ENCODE results near the gene WBP2. TPM values are rescaled to one million over a fixed set of nuclear protein-coding genes. Genes with fewer than 3 reads are reported as not detected.
"Not testable (repeated sequence)": the region's sequence is repeated elsewhere in the genome, so short reads cannot be mapped to it uniquely, and the experiment has no call there.

The WBP2 gene
- total RNA-seq, 4 donors from 2014 or later: 24.9 to 44.2 (median 36.9) TPM

DNA sequence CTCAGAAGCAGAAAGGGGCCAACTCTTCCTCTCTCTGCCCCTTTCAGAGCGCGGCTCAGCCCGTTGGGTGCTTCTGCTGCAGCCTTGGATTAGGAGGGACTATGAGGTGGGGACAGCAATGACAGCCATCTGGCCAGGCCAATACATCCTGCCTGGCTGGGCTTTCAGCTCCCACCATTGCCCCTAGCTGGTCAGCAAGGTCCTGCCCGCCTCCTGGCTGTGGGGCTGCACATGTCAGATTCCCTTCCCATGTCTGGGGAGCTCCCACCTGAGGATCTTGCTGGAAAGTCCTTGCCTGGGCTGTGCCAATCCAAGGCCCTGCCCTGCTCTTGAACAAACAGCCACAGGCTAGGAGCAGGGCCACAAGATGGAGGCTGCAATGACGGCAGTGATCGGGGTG is 33.3 kb upstream of the WBP2 start:
- no peak for DNase-seq
- peaks cover 13 to 56% (median 21%) of the 10 kb centered on the region in 3 donors for H3K36me3 ChIP-seq

DNA sequence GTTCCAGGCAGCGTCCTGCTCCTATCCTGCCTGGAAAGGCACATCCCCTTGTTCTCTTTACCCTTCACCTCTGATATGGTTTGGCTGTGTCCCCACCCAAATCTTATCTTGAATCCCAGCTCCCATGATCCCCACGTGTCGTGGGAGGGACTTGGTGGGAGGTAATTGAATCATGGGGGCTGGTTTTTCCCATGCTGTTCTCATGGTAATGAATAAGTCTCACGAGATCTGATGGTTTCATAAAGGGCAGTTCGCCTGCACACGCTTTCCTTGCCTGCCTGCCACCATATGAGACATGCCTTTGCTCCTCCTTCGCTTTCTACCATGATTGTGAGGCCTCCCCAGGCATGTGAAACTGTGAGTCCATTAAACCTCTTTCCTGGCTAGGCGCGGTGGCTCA is 30.7 kb upstream of the WBP2 start:
- Histone ChIP-seq H3K4me1 (peaks cover 6 to 24% (median 17%) of the 10 kb centered on the region in 3 donors), H3K36me3 (peaks cover 4 to 34% (median 6%) of the 10 kb centered on the region in 3 donors)
- H3K4me3 ChIP-seq; H3K27me3 ChIP-seq; H3K9me3 ChIP-seq; DNase-seq; H3K27ac ChIP-seq; intact Hi-C loops (cut with DNase I): not testable (repeated sequence)
- 79 to 84% methylated on average over 7 of the region's 9 CpGs for WGBS, 2 donors

More for the DNA sequence above, 33.3 kb upstream of the WBP2 start:
- H3K27ac ChIP-seq: no peak overlapping the region
- H3K27me3 ChIP-seq: no peaks in the 10 kb centered on the region
- 75 to 84% methylated on average over 6 of the region's 6 CpGs for whole genome bisulfite sequencing, 2 donors
- no peak overlapping the region for H3K4me3 ChIP-seq
- intact Hi-C loops (cut with DNase I): no loop called here
- TF ChIP-seq POLR2A (IDR thresholded peaks at IDR 0.05): no peak
- TF ChIP-seq, protein P1, sequence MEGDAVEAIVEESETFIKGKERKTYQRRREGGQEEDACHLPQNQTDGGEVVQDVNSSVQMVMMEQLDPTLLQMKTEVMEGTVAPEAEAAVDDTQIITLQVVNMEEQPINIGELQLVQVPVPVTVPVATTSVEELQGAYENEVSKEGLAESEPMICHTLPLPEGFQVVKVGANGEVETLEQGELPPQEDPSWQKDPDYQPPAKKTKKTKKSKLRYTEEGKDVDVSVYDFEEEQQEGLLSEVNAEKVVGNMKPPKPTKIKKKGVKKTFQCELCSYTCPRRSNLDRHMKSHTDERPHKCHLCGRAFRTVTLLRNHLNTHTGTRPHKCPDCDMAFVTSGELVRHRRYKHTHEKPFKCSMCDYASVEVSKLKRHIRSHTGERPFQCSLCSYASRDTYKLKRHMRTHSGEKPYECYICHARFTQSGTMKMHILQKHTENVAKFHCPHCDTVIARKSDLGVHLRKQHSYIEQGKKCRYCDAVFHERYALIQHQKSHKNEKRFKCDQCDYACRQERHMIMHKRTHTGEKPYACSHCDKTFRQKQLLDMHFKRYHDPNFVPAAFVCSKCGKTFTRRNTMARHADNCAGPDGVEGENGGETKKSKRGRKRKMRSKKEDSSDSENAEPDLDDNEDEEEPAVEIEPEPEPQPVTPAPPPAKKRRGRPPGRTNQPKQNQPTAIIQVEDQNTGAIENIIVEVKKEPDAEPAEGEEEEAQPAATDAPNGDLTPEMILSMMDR (IDR thresholded peaks at IDR 0.05): no peak
- peaks cover 0 to 18% (median 0%) of the 10 kb centered on the region in 3 donors for H3K4me1 ChIP-seq
- H3K9me3 ChIP-seq: no peaks in the 10 kb centered on the region

DNA sequence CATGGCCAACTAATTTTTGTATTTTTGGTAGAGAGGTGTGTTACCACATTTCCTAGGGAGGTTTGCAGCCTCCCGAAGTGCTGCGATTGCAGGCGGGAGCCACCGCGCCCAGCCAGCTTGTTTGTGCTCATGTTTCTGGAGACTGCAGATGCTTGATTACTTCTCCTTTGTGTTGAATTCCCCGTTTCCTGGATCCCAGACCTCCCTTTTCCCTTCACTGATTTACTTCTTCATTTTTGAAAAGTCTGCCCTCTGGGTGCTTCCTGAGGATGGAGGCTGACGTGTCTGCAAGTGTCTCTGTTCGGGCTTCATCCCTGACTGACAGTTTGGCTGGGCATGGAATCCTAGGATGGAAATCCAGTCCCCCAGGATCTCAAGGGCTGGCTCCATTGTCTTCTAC is 30.3 kb upstream of the WBP2 start:
- Histone ChIP-seq H3K27me3 (no peaks in the 10 kb centered on the region), H3K4me1 (peaks cover 6 to 28% (median 17%) of the 10 kb centered on the region in 3 donors), H3K27ac (no peak overlapping the region), H3K4me3 (no peak overlapping the region), H3K36me3 (peaks cover 0 to 30% (median 2%) of the 10 kb centered on the region in 3 donors), H3K9me3 (no peaks in the 10 kb centered on the region)
- TF ChIP-seq, protein P1 (IDR thresholded peaks at IDR 0.05): no peak
- TF ChIP-seq POLR2A (IDR thresholded peaks at IDR 0.05): no peak
- intact Hi-C loops (cut with DNase I): no loop called here
- DNase-seq: no peak
- WGBS, 2 donors: 71 to 78% methylated on average over 7 of the region's 8 CpGs

DNA sequence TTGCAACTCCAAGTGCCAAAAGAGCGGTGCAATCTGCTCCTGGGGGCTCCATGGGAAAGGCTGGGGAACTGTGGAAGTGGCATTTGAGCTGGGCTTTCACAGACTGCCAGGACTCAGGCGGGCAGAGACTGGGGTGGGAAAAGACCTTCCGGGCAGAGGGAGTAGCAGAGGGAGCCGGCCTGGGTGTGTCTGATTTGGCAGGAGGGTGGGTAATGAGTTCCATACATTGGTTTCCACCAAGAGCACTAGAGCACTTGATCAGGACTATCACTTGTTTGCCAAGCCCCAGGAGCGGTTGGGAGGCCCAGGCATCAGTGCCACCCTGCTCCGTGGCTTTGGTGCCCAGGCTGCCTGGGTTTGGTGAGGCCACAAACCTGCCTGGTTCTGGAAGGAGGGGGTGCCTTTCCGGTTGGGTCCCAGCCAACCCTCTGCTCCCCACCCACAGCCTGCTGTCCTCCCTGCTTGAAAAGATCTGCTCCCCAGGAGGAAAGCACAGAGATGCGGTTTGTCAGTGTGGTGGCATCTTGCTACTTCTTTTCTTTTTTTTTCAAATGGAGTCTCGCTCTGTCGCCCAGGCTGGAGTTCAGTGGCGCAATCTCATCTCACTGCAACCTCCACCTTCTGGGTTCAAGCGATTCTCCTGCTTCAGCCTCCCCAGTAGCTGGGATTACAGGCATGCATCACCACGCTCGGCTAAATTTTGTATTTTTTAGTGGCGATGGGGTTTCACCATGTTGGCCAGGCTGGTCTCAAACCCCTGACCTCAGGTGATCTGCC is 26.7 kb upstream of the WBP2 start:
- H3K27ac ChIP-seq: peak overlapping the region; percentile 1 to 73 (median 30)
- peaks cover 15 to 58% (median 19%) of the 10 kb centered on the region in 3 donors for H3K4me1 ChIP-seq
- TF ChIP-seq, protein P1 (IDR thresholded peaks at IDR 0.05): no peak
- TF ChIP-seq POLR2A (IDR thresholded peaks at IDR 0.05): no peak
- DNase-seq: no peak
- H3K36me3 ChIP-seq: no peaks in the 10 kb centered on the region
- H3K4me3 ChIP-seq: no peak overlapping the region
- intact Hi-C loops (cut with DNase I): no loop called here
- WGBS, 2 donors: 61 to 71% methylated on average over 9 to 11 of the region's 15 CpGs
- no peaks in the 10 kb centered on the region for H3K9me3 ChIP-seq
- no peaks in the 10 kb centered on the region for H3K27me3 ChIP-seq

DNA sequence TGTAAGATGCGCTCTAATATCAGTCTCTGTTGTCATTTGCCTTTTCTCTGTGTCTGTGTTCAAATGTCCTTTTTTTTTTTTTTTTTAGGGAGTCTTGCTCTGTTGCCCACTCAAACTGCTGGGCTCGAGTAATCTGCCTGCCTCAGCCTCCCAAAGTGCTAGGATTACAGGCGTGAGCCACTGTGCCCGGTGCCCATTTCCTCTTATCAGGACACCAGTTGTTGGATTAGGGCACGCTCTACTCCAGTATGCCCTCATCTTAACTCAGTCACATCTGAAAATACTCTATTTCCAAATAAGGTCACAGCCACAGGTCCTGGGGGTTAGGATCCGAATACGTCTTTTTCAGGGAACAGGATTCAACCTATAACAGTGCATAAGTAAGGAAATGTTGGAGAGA is 25.1 kb upstream of the WBP2 start:
- intact Hi-C loops (cut with DNase I): no loop called here
- 80% methylated on average over 7 of the region's 7 CpGs for WGBS, 2 donors
- peaks cover 0 to 3% (median 0%) of the 10 kb centered on the region in 3 donors for H3K36me3 ChIP-seq
- no peak for DNase-seq
- no peaks in the 10 kb centered on the region for H3K27me3 ChIP-seq
- no peak overlapping the region for H3K4me3 ChIP-seq
- H3K4me1 ChIP-seq: peaks cover 31 to 74% (median 35%) of the 10 kb centered on the region in 3 donors
- no peaks in the 10 kb centered on the region for H3K9me3 ChIP-seq
- H3K27ac ChIP-seq: peak overlapping the region in 1 of 4 donors; percentile 21
- TF ChIP-seq, protein P1 (IDR thresholded peaks at IDR 0.05): no peak
- TF ChIP-seq POLR2A (IDR thresholded peaks at IDR 0.05): no peak
